HepG2 (cell line): ENCODE measurements around the gene MT1A. TPM values are rescaled to one million over a fixed set of nuclear protein-coding genes. Genes with fewer than 3 reads are reported as not detected.

Experiments used
- ATAC-seq: fragments of 200-7000 bp; cut with Tn5 transposase; 3 replicates; pipeline ENCODE4 v1.9.1; 2020; ENCODE audit warnings: mild to moderate bottlenecking, moderate library complexity
- BruUV-seq: library from RNA; stranded (reverse); fragments of 400-500 nt; replicated peaks from 2 replicates; lab custom pipeline; 2021; lab: Mats Ljungman, UMichigan
- CTCF ChIA-PET: fragments of 300-600 bp; formaldehyde crosslinking; extraction: SDS; loops from one replicate; lab custom pipeline; 2021; ENCODE audit warnings: low total read pairs, inconsistent platforms, low intra/inter-chr PET ratio; lab: Yijun Ruan, JAX
- POLR2A ChIA-PET: fragments of 350-600 bp; sonication (Branson Sonifier 250); formaldehyde crosslinking; loops from one replicate; lab custom pipeline; 2020; ENCODE audit warnings: antibody characterized with exemption, inconsistent platforms; lab: Yijun Ruan, JAX
- DNase-seq: peaks from one replicate; pipeline ENCODE4 v3.0.0-alpha.2; 2015; ENCODE audit warnings: low spot score
- FAIRE-seq: peaks from 3 replicates; lab custom pipeline; 2011; peaks lifted over from hg19 to GRCh38; lab: Jason Lieb, UNC
- H2AFZ ChIP-seq: one replicate; pipeline ENCODE4 v1.6.1; 2011; ENCODE audit warnings: low read length, inconsistent platforms
- H3K27ac ChIP-seq: fragments of 300-600 bp; 3 replicates; pipeline ENCODE4 v1.8.0; 2011; ENCODE audit warnings: mixed run types, mild to moderate bottlenecking, mixed read lengths, low read length, inconsistent platforms; ENCODE audit not compliant: insufficient read depth; ENCODE audit errors: extremely low read length
- H3K27me3 ChIP-seq, 2 experiments: fragments of 200-600 bp in 1 of 2; 2 replicates in 1 of 2; 3 replicates in 1 of 2; pipeline versions ENCODE4 v1.6.0 to v1.8.0; 2011; ENCODE audit warnings: low read length in 2 of 2, mild to moderate bottlenecking in 2 of 2, moderate library complexity in 2 of 2, inconsistent platforms in 1 of 2; ENCODE audit not compliant: insufficient read depth in 2 of 2, control insufficient read depth in 1 of 2
- H3K36me3 ChIP-seq, 2 experiments: fragments of 200-600 bp in 1 of 2; replicated peaks in 1 of 2; 2 replicates in 1 of 2; 3 replicates in 1 of 2; pipeline versions ENCODE4 v1.5.1 to v1.8.0; 2011; ENCODE audit warnings: low read length in 2 of 2, inconsistent platforms in 1 of 2; ENCODE audit not compliant: insufficient read depth in 2 of 2, control insufficient read depth in 1 of 2
- H3K4me1 ChIP-seq: 2 replicates; pipeline ENCODE4 v1.5.1; 2012; ENCODE audit warnings: low read length, inconsistent platforms; ENCODE audit not compliant: insufficient read depth
- H3K4me2 ChIP-seq: 2 replicates; pipeline ENCODE4 v1.6.0; 2011; ENCODE audit warnings: low read depth, low read length, inconsistent platforms
- H3K4me3 ChIP-seq, 3 experiments: fragments of 200-600 bp in 1 of 3; sonication (generic), shearing (Covaris generic) in 1 of 3; replicated peaks in 1 of 3; 2 replicates each; pipeline ENCODE4 v1.5.1; 2011 to 2016; ENCODE audit warnings: low read length in 3 of 3, inconsistent platforms in 2 of 3, low read depth in 2 of 3, mild to moderate bottlenecking in 2 of 3, control low read depth in 1 of 3, mixed read lengths in 1 of 3; ENCODE audit not compliant: insufficient read depth in 1 of 3
- H3K79me2 ChIP-seq: one replicate; pipeline ENCODE4 v1.6.1; 2011; ENCODE audit warnings: low read length, inconsistent platforms; ENCODE audit not compliant: insufficient read depth
- H3K9ac ChIP-seq: 2 replicates; pipeline ENCODE4 v1.6.0; 2011; ENCODE audit warnings: mild to moderate bottlenecking, low read depth, low read length, inconsistent platforms; ENCODE audit not compliant: insufficient read depth
- H3K9me3 ChIP-seq: 2 replicates; pipeline ENCODE4 v1.5.1; 2012; ENCODE audit warnings: mild to moderate bottlenecking, low read length
- H4K20me1 ChIP-seq: 2 replicates; pipeline ENCODE4 v1.6.0; 2011; ENCODE audit warnings: inconsistent platforms, mild to moderate bottlenecking, low read length, moderate library complexity; ENCODE audit not compliant: insufficient read depth
- ETV5 ChIP-seq: IDR thresholded peaks from 2 replicates; pipeline ENCODE4 v1.6.1; 2018; ENCODE audit warnings: missing biosample characterization, missing genetic modification reagents, inconsistent platforms, borderline replicate concordance
- EZH2 ChIP-seq: conservative IDR thresholded peaks from 2 replicates; pipeline ENCODE4 v1.6.1; 2012; ENCODE audit warnings: mild to moderate bottlenecking, low read depth, low read length, moderate library complexity
- GMEB1 ChIP-seq: sonication (generic); formaldehyde crosslinking; IDR thresholded peaks from 2 replicates; pipeline ENCODE4 v1.5.1; 2020; ENCODE audit warnings: missing genetic modification reagents, mild to moderate bottlenecking, borderline replicate concordance
- HIC2 ChIP-seq: sonication (generic); formaldehyde crosslinking; IDR thresholded peaks from 2 replicates; pipeline ENCODE4 v1.9.0; 2022; ENCODE audit warnings: low read depth, missing genetic modification reagents
- HIVEP1 ChIP-seq: sonication (generic); formaldehyde crosslinking; IDR thresholded peaks from 2 replicates; pipeline ENCODE4 v1.4.0; 2020; ENCODE audit warnings: mild to moderate bottlenecking, missing genetic modification reagents
- KLF11 ChIP-seq: IDR thresholded peaks from 2 replicates; pipeline ENCODE4 v1.6.1; 2016; ENCODE audit warnings: missing compliant biosample characterization
- MLXIP ChIP-seq: sonication (generic); formaldehyde crosslinking; IDR thresholded peaks from 2 replicates; pipeline ENCODE4 v1.9.0; 2021; ENCODE audit warnings: missing genetic modification reagents, borderline replicate concordance
- SOX5 ChIP-seq: IDR thresholded peaks from 2 replicates; pipeline ENCODE4 v1.6.1; 2016; ENCODE audit warnings: borderline replicate concordance
- SOX6 ChIP-seq, 2 experiments: fragments of 450-650 bp in 1 of 2; sonication (generic) in 1 of 2; formaldehyde crosslinking in 1 of 2; IDR thresholded peaks; 2 replicates each; pipeline versions ENCODE4 v1.4.0 to v1.6.1; 2017 to 2020; ENCODE audit warnings: antibody characterized with exemption in 1 of 2, mild to moderate bottlenecking in 1 of 2, missing genetic modification reagents in 1 of 2
- STAT5B ChIP-seq: sonication (generic); formaldehyde crosslinking; IDR thresholded peaks from 2 replicates; pipeline ENCODE4 v1.4.0; 2020; ENCODE audit warnings: missing genetic modification reagents
- TAF1 ChIP-seq: sonication (generic); formaldehyde crosslinking; IDR thresholded peaks from 2 replicates; pipeline ENCODE4 v1.4.0; 2020; ENCODE audit warnings: missing genetic modification reagents
- TMF1 ChIP-seq: sonication (generic); formaldehyde crosslinking; IDR thresholded peaks from 2 replicates; pipeline ENCODE4 v1.8.1; 2022; ENCODE audit warnings: low read depth, missing genetic modification reagents
- ZBTB7B ChIP-seq: sonication (generic); formaldehyde crosslinking; IDR thresholded peaks from 2 replicates; pipeline ENCODE4 v1.4.0; 2020; ENCODE audit warnings: missing genetic modification reagents
- ZNF180 ChIP-seq: sonication (generic); formaldehyde crosslinking; IDR thresholded peaks from 2 replicates; pipeline ENCODE4 v1.4.0; 2020; ENCODE audit warnings: low read depth, missing genetic modification reagents, borderline replicate concordance
- ZNF367 ChIP-seq: sonication (generic); formaldehyde crosslinking; IDR thresholded peaks from 2 replicates; pipeline ENCODE4 v1.4.0; 2020; ENCODE audit warnings: missing genetic modification reagents, borderline replicate concordance
- ZNF605 ChIP-seq: sonication (generic); formaldehyde crosslinking; IDR thresholded peaks from 2 replicates; pipeline ENCODE4 v1.8.0; 2022; ENCODE audit warnings: mild to moderate bottlenecking, missing genetic modification reagents
- ZSCAN22 ChIP-seq: sonication (generic); formaldehyde crosslinking; IDR thresholded peaks from 2 replicates; pipeline ENCODE4 v1.4.0; 2020; ENCODE audit warnings: mild to moderate bottlenecking, missing genetic modification reagents
- ZSCAN25 ChIP-seq: sonication (generic); formaldehyde crosslinking; IDR thresholded peaks from 2 replicates; pipeline ENCODE4 v1.8.0; 2022; ENCODE audit warnings: mild to moderate bottlenecking, missing genetic modification reagents
- WGBS: methylation state at CpG from one replicate; pipeline ENCODE4 v1.1.6; 2017; ENCODE audit warnings: low lambda C conversion rate; 5-methylcytosine and 5-hydroxymethylcytosine counted together
- in situ Hi-C: cut with HindIII; loops from 2 replicates; pipeline ENCODE4 v1.10.0; 2017; ENCODE audit warnings: low pct_unique_long_range_greater_than_20kb; ENCODE audit not compliant: extremely low pct_ligation_motif_present
- intact Hi-C: fragments of 100-400 bp; cut with micrococcal nuclease; formaldehyde crosslinking; loops from one replicate; pipeline ENCODE4 v1.10.0; 2022; ENCODE audit not compliant: unreplicated experiment
- polyA plus RNA-seq, 8 experiments: library from polyadenylated mRNA; depleted of rRNA in 3 of 8; stranded (reverse) in 7 of 8; unstranded in 1 of 8; fragments of >200 nt; fragmentation: Illumina TruSeq in 4 of 8; extraction: Trizol in 4 of 8; gene quantifications; 2 replicates each; pipeline versions ENCODE4 v1.2.1 to v1.2.3, GENCODE V29; 2011 to 2016; ENCODE audit warnings: low read depth in 4 of 8, missing spikeins in 1 of 8, mixed read lengths in 1 of 8; ENCODE audit not compliant: insufficient read depth in 1 of 8
- total RNA-seq, 5 experiments: library from RNA; depleted of rRNA; stranded (reverse); fragments of >200 nt; fragmentation: Illumina TruSeq; extraction: Trizol; gene quantifications; 2 replicates each; pipeline ENCODE4 v1.2.3, GENCODE V29; 2016; ENCODE audit warnings: low read depth in 1 of 5

MT1A gene
- total and polyA plus RNA-seq, 2 of the 13 experiments (the other 11 are each of a cell fraction or from before 2014, with no cell fraction given), result 8.3 to 10.4 TPM

DNA sequence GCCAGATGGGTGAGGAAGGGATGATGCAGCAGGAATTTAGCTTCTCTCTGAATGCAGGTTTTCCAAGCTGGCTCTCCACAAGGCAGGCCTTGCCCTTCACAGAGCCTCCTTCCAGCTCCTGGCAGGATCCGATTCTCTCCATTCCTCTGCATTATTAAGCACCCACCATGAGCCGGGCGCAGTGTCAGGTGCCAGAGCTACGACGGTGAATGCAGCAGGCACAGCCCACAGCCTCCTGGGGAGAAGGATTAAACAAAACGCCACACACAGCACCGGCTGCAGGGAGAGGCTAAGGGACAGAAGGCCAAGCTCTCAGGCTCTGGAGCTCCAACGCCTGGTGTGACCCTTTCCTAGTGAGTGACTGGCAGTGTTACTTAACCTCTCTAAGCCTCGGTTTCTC is 37.1 kb upstream of the MT1A start (continued):
- no peak for TF ChIP-seq SOX5 (CRISPR knock-in tag)
- no peak for TF ChIP-seq ZNF367 (CRISPR knock-in tag)
- TF ChIP-seq ZNF605 (CRISPR knock-in tag), result no peak
- no peak for TF ChIP-seq TAF1 (CRISPR knock-in tag)
- TF ChIP-seq ZBTB7B (CRISPR knock-in tag), result no peak
- no peak for TF ChIP-seq EZH2
- TF ChIP-seq TMF1 (CRISPR knock-in tag), result no peak
- no peak for TF ChIP-seq KLF11 (CRISPR knock-in tag)

- DNase-seq (peak; percentile 86), FAIRE-seq (peak; percentile 97), ATAC-seq (peak; percentile 35)
- H3K9ac ChIP-seq, result no peak overlapping the region
- H4K20me1 ChIP-seq, result no peaks in the 10 kb centered on the region
- no peaks in the 10 kb centered on the region for H3K9me3 ChIP-seq
- 18% methylated on average over 4 of the region's 4 CpGs for WGBS
- intact Hi-C loops (loop anchor here (1.0 to 10.0 kb wide), 3 partner anchors 51 to 261 kb away; partner anchors contain the start of genes MT1B, MT1F and SLC12A3), in situ Hi-C loops (loop anchor here (5.0 kb wide), 1 partner anchor 99 kb away; no protein-coding TSS in a partner anchor)
- H3K4me2 ChIP-seq, result no peak overlapping the region
- H3K27me3 ChIP-seq, result peaks cover 0 to 7% of the 10 kb centered on the region in 2 experiments; a peak in 2 of 5 replicates
- H2AFZ ChIP-seq, result no peak overlapping the region
- BruUV-seq, result no TSS peak
- ChIA-PET CTCF (interaction anchor here (0.9 to 2.5 kb wide), 3 partner anchors 27 to 98 kb away, joined by 3 to 28 read pairs (median 5); no protein-coding TSS in a partner anchor), POLR2A (interaction anchor here (1.1 to 1.5 kb wide), 3 partner anchors 22 to 98 kb away, joined by 3 to 10 read pairs (median 7); partner anchors contain the start of gene MT1E)
- H3K4me1 ChIP-seq, result peaks cover 45% of the 10 kb centered on the region
- no peak overlapping the region for H3K27ac ChIP-seq
- no peak overlapping the region for H3K4me3 ChIP-seq
- H3K79me2 ChIP-seq, result no peaks in the 10 kb centered on the region
- no peaks in the 10 kb centered on the region for H3K36me3 ChIP-seq
- no peak for TF ChIP-seq ZSCAN25 (CRISPR knock-in tag)
- TF ChIP-seq HIC2 (CRISPR knock-in tag), result 0 out of 2 replicates have a peak, but pooled peaks have one; percentile 30
- no peak for TF ChIP-seq ZNF180 (CRISPR knock-in tag)
- no peak for TF ChIP-seq MLXIP (CRISPR knock-in tag)
- no peak for TF ChIP-seq GMEB1 (CRISPR knock-in tag)
- TF ChIP-seq ZSCAN22 (CRISPR knock-in tag), result no peak
- TF ChIP-seq STAT5B (CRISPR knock-in tag), result no peak
- no peak for TF ChIP-seq HIVEP1 (CRISPR knock-in tag)
- no peak for TF ChIP-seq SOX6 (IDR thresholded peaks at IDR 0.05)
- TF ChIP-seq SOX6 (CRISPR knock-in tag; IDR thresholded peaks at IDR 0.05), result peak; percentile 27
- TF ChIP-seq ETV5 (CRISPR knock-in tag), result peak; percentile 57; the same call in 1 of the 2 replicates
These were observed 34.9 kb upstream of the MT1A start for GRCh38 chr16:56603589-56603988.
